ENCODE data around the gene EPB41L2.
"Not testable (repeated sequence)": the region's sequence is repeated elsewhere in the genome, so short reads cannot be mapped to it uniquely, and the experiment has no call there.

EPB41L2 gene

GRCh38 chr6:130810307-130811030 lies 252.6 kb downstream of the EPB41L2 start:
- ChIA-PET POLR2A (no interaction called here), CTCF (interaction anchor here (0.7 kb wide), 1 partner anchor 33 kb away, joined by 3 read pairs; no protein-coding TSS in a partner anchor)
- no peak for DNase-seq (ENCODE audit: low read depth, low spot score)
- H3K4me3 ChIP-seq (ENCODE audit: low read depth, low read length), result no peak overlapping the region
- TF ChIP-seq CTCF (IDR thresholded peaks at IDR 0.05; ENCODE audit: insufficient read depth, low read length, missing control alignments), result no peak

GRCh38 chr6:130801368-130801767 lies 261.7 kb downstream of the EPB41L2 start:
- CTCF ChIA-PET; H3K4me3 ChIP-seq (ENCODE audit: low read depth, low read length); POLR2A ChIA-PET: not testable (repeated sequence)

GRCh38 chr6:130797061-130797460 lies 266.0 kb downstream of the EPB41L2 start:
- CTCF ChIA-PET, result no interaction called here
- no peak for DNase-seq (ENCODE audit: low read depth, low spot score)
- no peak for TF ChIP-seq CTCF (IDR thresholded peaks at IDR 0.05; ENCODE audit: insufficient read depth, low read length, missing control alignments)
- H3K4me3 ChIP-seq (ENCODE audit: low read depth, low read length), result no peak overlapping the region
- POLR2A ChIA-PET, result no interaction called here

More at GRCh38 chr6:130801368-130801767, 261.7 kb downstream of the EPB41L2 start:
- not testable (repeated sequence) for DNase-seq (ENCODE audit: low read depth, low spot score)

- TF ChIP-seq CTCF (IDR thresholded peaks at IDR 0.05; ENCODE audit: insufficient read depth, low read length, missing control alignments), result no peak
- ChIA-PET POLR2A (no interaction called here), CTCF (no interaction called here)
- H3K4me3 ChIP-seq (ENCODE audit: low read depth, low read length), result no peak overlapping the region
- DNase-seq (ENCODE audit: low read depth, low spot score), result no peak
Observed at GRCh38 chr6:130796313-130796905, 266.6 kb downstream of the EPB41L2 start.

- no peak overlapping the region for H3K4me3 ChIP-seq (ENCODE audit: low read depth, low read length)
- POLR2A ChIA-PET, result no interaction called here
- no peak for TF ChIP-seq CTCF (IDR thresholded peaks at IDR 0.05; ENCODE audit: insufficient read depth, low read length, missing control alignments)
- CTCF ChIA-PET, result no interaction called here
- no peak for DNase-seq (ENCODE audit: low read depth, low spot score)
Observed at GRCh38 chr6:130794738-130795137, 268.3 kb downstream of the EPB41L2 start.

- CTCF ChIA-PET, result interaction anchor here (0.8 kb wide), 1 partner anchor 57 kb away, joined by 3 read pairs; no protein-coding TSS in a partner anchor
- H3K4me3 ChIP-seq (ENCODE audit: low read depth, low read length), result no peak overlapping the region
- no peak for TF ChIP-seq CTCF (IDR thresholded peaks at IDR 0.05; ENCODE audit: insufficient read depth, low read length, missing control alignments)
- POLR2A ChIA-PET, result no interaction called here
- DNase-seq (ENCODE audit: low read depth, low spot score), result no peak
Observed at GRCh38 chr6:130794010-130794697, 268.9 kb downstream of the EPB41L2 start.
